Thoracic aorta (tissue), 2 donors: ENCODE measurements around the gene TAS2R40. TPM values are rescaled to one million over a fixed set of nuclear protein-coding genes. Genes with fewer than 3 reads are reported as not detected.

Experiments used
- ATAC-seq: fragments of 150-250 bp; one replicate; pipeline ENCODE4 v1.8.0; 2017; ENCODE audit warnings: low read depth; ENCODE audit not compliant: insufficient number of reproducible peaks, low FRiP score
- DNase-seq: peaks from one replicate; pipeline ENCODE4 v3.0.0-alpha.2; 2020; ENCODE audit warnings: low spot score
- H3K27ac ChIP-seq, 2 donors: fragments of 200-600 bp; sonication (generic); 1 replicate in 1 of 2; 2 replicates in 1 of 2; pipeline ENCODE4 v1.5.1; 2016; ENCODE audit warnings: mild to moderate bottlenecking in 2 of 2, moderate library complexity in 2 of 2
- H3K27me3 ChIP-seq: fragments of 200-600 bp; sonication (generic); replicated peaks from 2 replicates; pipeline ENCODE4 v1.6.0; 2016; ENCODE audit warnings: mild to moderate bottlenecking; ENCODE audit not compliant: insufficient read depth
- H3K36me3 ChIP-seq: fragments of 200-600 bp; sonication (generic); one replicate; pipeline ENCODE4 v1.5.1; 2016
- H3K4me1 ChIP-seq, 2 donors: fragments of 200-600 bp; sonication (generic); 1 replicate in 1 of 2; 2 replicates in 1 of 2; pipeline versions ENCODE4 v1.5.1 to v1.6.0; 2016; ENCODE audit warnings: low read depth in 2 of 2, mild to moderate bottlenecking in 1 of 2; ENCODE audit not compliant: control insufficient read depth in 1 of 2
- H3K4me3 ChIP-seq: fragments of 200-600 bp; sonication (generic); 2 replicates; pipeline ENCODE4 v1.5.1; 2016; ENCODE audit warnings: mild to moderate bottlenecking
- H3K9me3 ChIP-seq: fragments of 200-600 bp; sonication (generic); 2 replicates; pipeline ENCODE4 v1.5.1; 2016
- CTCF ChIP-seq: fragments of 200-600 bp; sonication (generic); IDR thresholded peaks from one replicate; pipeline ENCODE4 v1.5.1; 2019; ENCODE audit warnings: antibody characterized with exemption
- total RNA-seq, 2 donors: library from RNA; depleted of rRNA; stranded (reverse); fragments of >200 nt; gene quantifications; one replicate each; pipeline versions ENCODE4 v1.1.0 to v1.2.3, GENCODE V29; 2016

TAS2R40 gene
- total RNA-seq, 2 donors from 2014 or later: not detected

GRCh38 chr7:143271240-143271639, 49.4 kb downstream of the TAS2R40 start:
- Histone ChIP-seq H3K27ac (no peak overlapping the region), H3K4me1 (no peaks in the 10 kb centered on the region), H3K36me3 (peaks cover 24% of the 10 kb centered on the region), H3K9me3 (no peaks in the 10 kb centered on the region), H3K27me3 (no peaks in the 10 kb centered on the region), H3K4me3 (no peak overlapping the region)
- no peak for TF ChIP-seq CTCF
- no peak for DNase-seq
- ATAC-seq: no peak

Other genes with a start within 250 kb of the TAS2R40 start
- not detected for gene OR9A2, start 194.9 kb upstream of the TAS2R40 start, total RNA-seq
- not detected for gene OR6V1, start 169.7 kb upstream of the TAS2R40 start, total RNA-seq
- 1 to 10 TPM in 1 of 2 donors, not detected in 1; 1.1 TPM for gene PIP, start 90.0 kb upstream of the TAS2R40 start, total RNA-seq
- gene TAS2R39, start 38.6 kb upstream of the TAS2R40 start, total RNA-seq: not detected
- gene GSTK1, start 41.4 kb downstream of the TAS2R40 start, total RNA-seq: 100 to 1,000 TPM; 106 to 148 TPM
- 1 to 10 TPM in 1 of 2 donors, not detected in 1; 3.2 TPM for gene TMEM139, start 62.9 kb downstream of the TAS2R40 start, total RNA-seq
- 10 to 100 TPM; 12.3 to 13.4 TPM for gene CASP2, start 66.3 kb downstream of the TAS2R40 start, total RNA-seq
- under 1 TPM in 1 of 2 donors, not detected in 1; 0.68 TPM for gene CLCN1, start 94.1 kb downstream of the TAS2R40 start, total RNA-seq
- gene FAM131B, start 140.7 kb downstream of the TAS2R40 start, total RNA-seq: 1 to 10 TPM; 2.3 to 3.3 TPM
- 100 to 1,000 TPM; 234 to 287 TPM for gene ZYX, start 159.3 kb downstream of the TAS2R40 start, total RNA-seq
- gene EPHA1, start 186.8 kb downstream of the TAS2R40 start, total RNA-seq: under 1 TPM; 0.41 to 0.49 TPM
- 1 to 10 TPM in 1 of 2 donors, not detected in 1; 8.5 TPM for gene TAS2R60, start 221.4 kb downstream of the TAS2R40 start, total RNA-seq